Dedifferentiated amniotic fluid mesenchymal stem cell (primary cell): ENCODE results near the gene NR2C1.
"Not testable (repeated sequence)": the region's sequence is repeated elsewhere in the genome, so short reads cannot be mapped to it uniquely, and the experiment has no call there.

ENCODE experiments used
- DNase-seq: peaks from one replicate; pipeline ENCODE4 v3.0.0-alpha.2; 2016; ENCODE audit errors: extremely low spot score

The NR2C1 gene

DNA sequence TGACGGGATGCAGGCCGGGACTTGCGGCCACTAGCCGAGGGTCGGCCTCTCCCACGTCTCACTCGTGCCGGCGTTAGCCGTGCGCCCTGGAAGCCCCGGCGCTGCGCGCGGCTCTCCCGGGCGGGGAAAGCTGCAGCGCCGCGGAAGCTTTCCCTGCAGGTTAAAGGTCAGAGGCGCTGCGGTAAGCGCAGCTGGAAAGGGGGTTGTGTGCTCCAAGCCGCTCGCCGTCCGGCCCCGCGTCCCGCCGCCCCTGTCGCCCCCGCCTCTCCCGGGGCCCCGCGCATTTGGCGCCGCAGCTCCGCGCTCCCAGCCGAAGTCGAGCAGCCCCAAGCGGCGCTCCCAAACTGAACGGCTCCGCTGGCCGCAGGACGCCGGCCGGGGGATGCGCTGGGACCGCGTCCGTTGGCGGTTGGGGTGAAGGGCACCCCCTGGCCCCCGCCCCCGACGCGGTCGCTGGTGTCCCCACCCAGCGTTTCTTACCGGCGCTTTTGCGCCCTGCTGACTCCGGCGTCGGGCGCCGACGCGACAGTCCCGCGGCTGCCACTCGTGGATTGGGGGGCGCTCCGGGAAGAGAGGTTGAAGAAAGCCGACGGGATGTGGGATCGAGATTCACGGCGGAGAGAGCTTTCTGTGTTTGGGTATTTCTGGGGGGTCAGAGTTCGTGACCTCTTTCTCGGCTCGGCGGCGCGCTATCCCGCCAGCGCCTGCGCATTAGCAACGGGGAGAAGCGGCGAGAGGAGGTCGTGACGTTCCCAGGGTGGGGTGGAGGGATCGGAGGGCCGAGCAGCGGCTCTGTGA is at the start of gene NR2C1:
TSS of gene NR2C1 (minus strand) at position 719 of the 798 bp plus-strand sequence. CDS start 6,234 bp downstream, outside the sequence.
- peak; percentile 89 for DNase-seq

DNA sequence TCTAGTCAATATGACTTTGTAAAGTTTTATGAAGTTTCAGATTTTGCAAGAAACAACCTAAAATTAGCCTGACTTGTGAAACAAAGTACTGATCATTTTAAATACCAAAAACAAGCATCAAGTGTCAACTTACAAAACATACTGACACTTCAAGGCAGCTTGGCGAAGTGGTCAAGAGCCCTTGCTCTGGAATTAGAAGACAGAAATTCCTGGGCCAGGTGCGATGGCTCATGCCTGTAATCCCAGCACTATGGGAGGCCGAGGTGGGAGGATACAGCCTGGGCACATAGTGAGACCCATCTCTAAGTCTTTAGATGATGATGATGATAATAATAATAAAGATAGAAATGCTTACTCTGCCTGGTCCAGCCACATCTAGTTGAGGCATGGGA is 45.4 kb upstream of the NR2C1 start:
- no peak for DNase-seq

DNA sequence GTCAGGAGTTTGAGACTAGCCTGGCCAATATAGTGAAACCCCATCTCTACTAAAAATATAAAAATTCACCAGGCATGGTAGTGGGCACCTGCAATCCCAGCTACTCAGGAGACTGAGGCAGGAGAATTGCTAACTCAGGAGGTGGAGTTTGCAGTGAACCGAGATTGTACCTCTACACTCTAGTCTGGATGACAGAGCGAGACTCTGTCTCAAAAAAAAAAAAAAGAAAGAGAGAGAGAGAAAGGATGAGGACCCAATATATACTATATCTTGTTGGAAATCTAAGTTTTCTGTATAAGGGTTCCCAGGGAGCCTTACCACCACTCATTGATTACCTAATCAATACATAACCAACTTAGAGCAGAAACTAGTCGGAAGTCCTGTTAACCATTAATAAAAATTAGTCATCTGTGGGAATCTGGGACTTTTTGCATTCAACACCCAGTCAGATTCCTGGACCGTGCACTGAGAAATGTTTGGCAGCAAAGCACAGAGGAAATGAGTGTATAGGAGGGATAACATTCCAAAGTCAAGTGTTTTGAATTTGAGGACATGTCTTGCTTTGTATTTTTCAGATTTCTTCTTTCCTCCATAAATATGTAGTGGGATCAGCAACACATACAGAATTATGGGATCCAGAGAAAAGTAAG is 44.8 kb upstream of the NR2C1 start:
- peak; percentile 70 for DNase-seq

DNA sequence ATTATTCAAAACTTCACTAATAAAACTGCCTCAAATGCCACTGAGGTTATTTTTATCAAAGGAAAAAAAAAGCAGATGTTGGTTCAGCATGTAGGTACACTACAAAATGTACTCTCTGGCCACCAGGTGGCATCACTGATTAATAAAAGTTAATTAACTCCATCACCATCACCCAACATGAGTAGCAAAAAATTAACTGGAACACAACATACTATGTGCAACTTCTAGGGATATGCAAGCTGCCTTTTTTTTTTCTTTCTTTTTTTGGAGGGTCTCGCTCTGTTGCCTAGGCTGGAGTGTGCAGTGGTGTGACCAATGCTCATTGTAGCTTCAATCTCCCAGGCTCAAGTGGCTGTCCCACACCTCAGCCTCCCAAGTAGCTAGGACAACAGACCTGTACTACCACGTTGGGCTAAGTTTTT is 43.8 kb upstream of the NR2C1 start:
- peak; percentile 56 for DNase-seq

DNA sequence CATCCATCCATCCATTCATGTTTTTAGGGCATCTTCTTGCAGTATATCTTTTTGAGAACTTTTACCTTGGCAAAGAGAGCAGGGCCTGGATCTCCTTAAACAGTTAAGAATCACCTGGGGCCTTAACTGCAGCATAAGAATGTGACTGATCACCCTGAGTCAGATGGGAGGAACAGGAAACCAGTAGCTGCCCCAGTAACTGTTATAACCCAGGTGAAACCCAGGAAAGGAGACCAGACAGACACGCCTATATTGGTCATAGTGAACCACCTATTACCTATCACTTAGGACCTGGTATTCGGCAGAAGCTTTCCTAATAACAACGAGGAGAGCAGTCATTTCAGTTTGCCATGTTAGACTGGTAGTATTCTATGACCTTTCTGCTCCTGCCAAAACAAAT is 43.4 kb upstream of the NR2C1 start:
- DNase-seq, result no peak

- DNase-seq, result no peak
Observed at GRCh38 chr12:95116341-95116740, 42.9 kb upstream of the NR2C1 start.

DNA sequence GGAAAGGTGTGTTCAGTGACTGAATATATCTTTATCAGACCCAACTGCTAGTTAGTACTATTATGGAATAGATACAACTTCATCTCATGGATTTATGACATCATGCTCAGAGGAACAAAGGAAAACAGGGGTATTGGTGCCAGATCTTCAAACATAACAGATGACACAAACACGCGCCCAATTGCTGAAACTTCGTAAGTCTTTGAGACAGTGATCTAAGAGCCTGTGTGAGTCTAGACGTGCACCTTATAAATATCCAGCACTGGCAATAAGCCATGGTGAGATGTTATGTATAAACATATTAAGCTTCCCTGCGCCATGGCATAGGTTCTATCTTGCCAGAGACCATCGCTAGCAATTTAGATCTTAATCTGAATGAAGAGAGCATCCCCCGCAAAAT is 42.2 kb upstream of the NR2C1 start:
- no peak for DNase-seq

DNA sequence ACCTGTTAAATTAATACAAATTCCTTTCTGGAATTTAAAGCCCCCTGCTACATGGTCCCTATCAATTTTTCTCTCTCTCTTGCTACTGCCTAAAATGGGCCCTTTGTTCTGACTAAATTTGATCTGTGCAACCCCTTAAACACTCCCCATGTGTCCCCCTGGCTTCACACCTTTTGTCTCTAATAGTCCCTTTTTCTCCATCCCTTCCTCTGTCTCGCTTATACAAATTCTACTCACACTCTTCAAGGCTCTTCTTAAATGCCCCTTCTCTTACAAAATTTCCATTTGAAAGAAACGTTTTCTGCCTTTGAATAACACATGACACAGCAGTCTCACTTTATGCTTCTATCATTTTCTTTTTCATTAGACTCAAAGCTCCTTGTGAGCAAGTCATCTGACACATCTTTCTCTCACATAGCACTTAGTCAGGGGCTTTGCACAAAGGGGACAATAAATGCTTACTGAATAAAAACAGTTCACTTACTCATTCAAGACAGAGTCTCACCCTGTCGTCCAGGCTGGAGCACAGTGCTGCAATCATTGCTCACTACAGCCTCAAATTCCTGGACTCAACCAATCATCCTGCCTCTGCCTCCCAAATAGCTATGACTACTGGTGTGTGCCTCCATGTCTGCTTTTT is 41.5 kb upstream of the NR2C1 start:
- no peak for DNase-seq

- no peak for DNase-seq
Observed at GRCh38 chr12:95107362-95107761, 33.9 kb upstream of the NR2C1 start.

DNA sequence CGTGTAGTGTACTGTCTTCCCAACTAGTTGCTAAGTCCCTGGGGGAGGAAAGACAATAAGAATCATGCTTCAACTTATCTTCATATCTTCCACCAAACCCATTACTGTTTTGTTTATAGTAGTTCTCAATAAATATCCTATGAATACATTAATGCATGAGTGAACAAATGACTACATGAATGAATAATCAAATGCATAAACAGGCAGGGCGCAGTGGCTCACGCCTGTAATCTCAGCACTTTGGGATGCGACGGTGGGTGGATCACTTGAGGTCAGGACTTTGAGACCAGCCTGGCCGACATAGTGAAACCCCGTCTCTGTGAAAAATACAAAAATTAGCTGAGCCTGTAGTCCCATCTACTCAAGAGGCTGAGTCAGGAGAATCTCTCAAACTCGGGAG is 32.1 kb upstream of the NR2C1 start:
- DNase-seq, result no peak

GRCh38 chr12:95104919-95105452 is 31.6 kb upstream of the NR2C1 start:
- DNase-seq, result no peak

- peak; percentile 81 for DNase-seq
Observed at GRCh38 chr12:95102916-95103671, 29.7 kb upstream of the NR2C1 start.

DNA sequence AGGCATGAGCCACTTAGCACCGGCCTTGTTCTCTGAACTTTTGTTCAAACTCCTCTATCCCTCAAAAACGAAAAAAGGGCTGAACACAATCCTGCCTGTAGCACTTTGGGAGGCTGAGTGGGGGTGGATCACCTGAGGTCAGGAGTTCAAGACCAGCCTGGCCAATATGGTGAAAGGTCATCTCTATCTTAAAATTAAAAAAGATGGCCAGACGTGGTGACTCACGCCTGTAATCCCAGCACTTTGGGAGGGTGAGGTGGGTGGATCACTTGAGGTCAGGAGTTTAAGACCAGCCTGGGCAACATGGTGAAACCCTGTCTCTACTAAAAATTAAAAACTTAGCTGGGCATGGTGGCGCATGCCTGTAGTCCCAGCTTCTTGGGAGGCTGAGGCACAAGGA is 28.5 kb upstream of the NR2C1 start:
- DNase-seq, result not testable (repeated sequence)

DNA sequence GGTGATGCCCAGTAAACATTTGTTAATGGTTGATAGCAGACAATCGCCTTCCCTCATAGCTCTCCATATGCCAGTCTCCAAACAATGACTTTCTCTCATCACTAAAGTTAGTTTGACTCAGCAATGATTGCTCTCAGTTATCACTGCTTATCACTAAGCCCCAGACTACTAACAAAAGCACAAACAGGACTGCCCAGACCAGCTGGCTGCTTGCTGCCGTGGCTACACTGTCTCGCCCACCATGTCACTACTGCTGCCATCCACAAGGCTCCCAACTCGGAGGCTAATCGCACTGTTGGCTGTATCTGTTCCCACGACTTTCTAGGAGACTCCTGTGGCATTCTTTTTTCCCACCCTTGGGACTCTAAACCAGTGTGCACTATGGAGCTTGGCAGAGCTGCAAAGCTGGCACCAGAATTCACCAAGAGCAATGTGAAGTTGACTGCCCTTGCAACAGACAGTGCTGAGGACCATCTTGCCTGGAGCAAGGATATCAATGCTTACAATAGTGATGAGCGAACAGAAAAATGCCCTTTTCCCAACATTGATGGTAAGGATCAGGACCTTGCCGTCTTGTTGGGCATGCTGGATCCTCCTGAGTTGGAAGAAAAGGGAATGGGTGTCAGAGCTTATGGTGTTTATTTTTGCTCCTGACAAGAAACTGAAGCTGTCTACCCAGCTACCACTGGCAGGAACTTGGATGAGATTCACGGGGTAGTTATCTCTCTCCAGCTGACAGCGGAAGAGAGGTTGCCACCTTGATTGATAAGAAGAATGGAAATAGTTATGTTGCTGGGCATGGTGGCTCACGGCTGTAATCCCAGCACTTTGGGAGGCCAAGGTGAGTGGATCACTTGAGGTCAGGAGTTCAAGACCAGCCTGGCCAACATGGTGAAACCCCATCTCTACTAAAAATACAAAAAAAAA is 27.1 kb upstream of the NR2C1 start:
- DNase-seq, result no peak

DNA sequence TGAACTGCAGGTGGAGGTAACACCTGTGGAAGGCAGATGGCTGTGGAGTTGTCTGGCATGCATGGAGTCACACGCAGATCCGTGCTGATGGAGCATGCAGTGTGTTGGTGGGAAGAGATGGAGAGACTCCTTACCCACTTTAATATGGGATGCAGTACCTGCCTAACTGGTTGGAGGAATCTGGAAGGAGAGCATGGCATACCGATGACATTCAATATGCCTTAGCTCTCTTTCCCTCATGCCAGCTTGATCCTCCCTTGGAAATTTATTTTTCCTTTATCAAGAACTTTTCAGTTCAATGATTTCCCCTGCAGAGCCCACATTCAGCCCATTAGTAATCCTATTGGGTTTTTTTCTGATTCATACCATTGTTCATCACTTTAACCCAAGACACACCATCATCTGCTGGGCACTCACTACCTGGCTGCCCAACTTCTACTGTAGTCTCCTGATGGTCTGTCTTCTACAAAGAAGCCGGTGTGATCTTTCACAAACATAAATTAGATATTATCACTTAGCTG is 25.9 kb upstream of the NR2C1 start:
- no peak for DNase-seq

GRCh38 chr12:95096852-95097251 is 23.4 kb upstream of the NR2C1 start:
- DNase-seq, result no peak

DNA sequence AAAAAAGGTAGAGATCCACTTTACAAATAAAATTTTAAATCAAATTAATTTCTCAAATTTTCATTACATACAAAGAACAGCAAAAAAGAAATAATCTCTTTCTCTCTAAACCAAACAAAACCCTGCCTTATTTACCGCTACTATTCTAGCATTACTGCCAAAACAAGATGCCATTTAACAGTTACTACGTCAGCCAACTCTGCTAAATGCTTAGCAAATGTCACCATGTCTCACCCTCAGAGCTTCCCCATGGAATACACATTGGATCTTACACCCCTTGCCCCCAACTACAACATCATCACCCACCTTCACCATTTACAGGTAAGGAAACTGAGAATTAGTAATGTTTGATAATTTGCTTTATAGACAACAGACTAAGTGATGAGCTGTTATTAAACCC is 23.0 kb upstream of the NR2C1 start:
- no peak for DNase-seq

DNA sequence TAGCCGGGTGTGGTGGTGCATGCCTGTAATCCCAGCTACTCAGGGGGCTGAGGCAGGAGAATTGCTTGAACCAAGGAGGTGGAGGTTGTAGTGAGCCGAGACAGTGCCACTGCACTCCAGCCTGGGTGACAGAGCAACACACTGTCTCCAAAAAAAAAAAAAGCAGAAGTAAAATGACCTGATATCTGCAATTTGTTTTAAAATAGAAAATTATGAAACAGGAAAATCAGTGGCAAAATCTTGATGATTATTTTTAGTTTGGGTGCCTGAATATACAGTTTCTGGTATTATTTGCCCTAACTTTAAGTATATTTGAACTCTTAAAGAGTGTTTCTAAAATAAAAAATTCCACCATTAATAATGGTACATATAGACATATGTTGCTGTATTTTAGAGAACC is 22.4 kb upstream of the NR2C1 start:
- not testable (repeated sequence) for DNase-seq

DNA sequence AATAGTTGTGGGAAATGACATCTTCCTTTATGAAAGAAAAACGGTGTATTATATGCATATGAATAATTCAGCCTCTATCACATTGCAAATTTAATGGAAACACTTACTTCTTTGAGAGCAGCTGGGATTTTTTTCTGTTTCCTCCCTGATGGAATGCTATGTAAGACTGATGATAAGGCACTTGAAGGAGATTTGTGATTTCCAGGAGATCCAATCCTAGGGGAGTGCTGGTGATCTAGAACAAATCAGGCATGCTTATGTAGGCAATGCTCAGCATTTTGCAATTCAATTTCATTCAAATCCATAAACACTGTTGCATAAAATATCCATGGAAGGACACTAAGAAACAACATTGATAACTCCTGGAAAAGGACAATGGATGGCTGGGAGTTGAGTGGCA is 16.0 kb upstream of the NR2C1 start:
- no peak for DNase-seq

DNA sequence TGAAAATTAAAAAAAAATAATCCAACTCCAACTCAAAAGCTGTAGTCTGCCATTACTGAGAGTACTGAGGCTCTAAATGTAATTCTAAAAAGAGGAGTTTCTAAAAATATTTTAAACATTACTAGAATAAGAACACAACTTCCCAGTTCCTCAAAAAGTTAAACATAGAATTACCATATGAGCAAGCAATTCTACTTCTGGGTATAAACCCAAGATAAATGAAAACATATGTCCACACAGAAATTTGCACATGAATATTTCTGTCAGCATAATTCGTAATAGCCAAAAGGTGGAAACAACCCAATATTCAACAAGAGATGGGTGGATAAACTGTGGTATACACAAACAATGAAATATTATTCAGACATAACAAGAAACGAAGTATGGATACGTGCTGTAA is 15.0 kb upstream of the NR2C1 start:
- no peak for DNase-seq

GRCh38 chr12:95085612-95086011 is 12.2 kb upstream of the NR2C1 start:
- no peak for DNase-seq
